Measurements from ENCODE around the gene ZNF621.
"Not testable (repeated sequence)": the region's sequence is repeated elsewhere in the genome, so short reads cannot be mapped to it uniquely, and the experiment has no call there.

Gene ZNF621

DNA sequence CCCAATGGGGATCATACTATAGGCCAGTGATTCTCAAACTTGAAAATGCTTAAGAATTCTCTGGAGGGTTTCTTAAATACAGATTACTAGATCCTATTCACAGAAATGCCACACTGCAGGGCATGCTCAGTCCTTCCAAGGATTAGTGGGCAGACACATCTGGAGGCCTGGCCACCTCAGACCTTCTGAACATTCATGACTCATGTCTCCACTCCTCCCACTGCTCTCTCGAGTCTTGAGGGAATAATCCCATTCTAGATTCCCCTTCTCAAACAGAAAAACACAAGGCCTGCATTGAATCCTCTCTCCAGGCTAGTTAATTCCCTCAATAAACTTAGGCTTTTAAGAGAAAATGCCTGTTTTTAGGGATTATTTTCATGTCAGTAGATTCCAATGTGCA is 22.1 kb downstream of the ZNF621 start:
- DNase-seq: no peak

DNA sequence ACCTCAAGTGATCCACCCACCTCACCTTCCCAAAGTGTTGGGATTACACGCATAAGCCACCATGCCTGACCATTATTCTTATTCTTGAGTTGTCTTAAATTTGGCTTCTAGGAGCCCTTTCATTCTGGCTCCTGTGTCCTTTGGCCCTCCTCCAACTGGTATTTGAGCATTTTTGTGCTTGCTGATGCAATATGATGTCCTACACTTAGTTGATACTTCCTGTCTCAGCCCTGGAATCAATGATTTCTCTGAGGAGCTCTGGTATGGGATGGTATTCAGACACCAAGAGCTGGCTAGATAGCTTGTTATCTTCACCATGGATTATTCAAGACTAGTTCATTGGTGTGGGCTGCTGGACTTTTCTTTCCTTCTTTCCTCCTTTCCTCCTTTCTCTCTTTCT is 25.4 kb downstream of the ZNF621 start:
- DNase-seq: no peak

DNA sequence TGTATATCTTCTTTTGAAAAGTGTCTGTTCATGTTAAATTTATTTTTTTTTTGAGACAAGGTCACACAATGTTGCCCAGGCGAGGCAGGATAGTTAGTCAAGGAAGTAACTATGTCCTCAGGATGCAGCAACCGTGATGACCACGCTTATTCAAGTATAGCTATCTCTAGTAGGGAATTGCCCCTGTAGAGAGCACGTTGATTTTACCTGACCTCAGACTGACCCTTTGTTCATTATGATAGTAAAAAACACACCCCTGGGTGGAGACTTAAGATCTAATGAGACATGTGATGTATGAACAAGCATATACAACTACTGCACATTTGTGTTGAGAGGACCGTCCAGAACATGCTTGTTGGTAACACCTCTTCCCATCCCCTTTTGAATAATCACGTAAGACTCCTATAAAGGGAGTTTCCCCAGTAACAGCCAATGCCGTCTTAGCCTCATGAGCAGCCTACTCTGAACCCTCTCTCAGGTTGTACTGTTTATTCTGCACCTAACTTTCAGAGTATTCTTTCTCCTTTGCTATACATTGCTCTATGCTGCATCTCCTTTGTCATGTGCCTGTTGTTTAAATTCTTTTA is 32.9 kb downstream of the ZNF621 start:
- DNase-seq: no peak

- not testable (repeated sequence) for DNase-seq
Measured at GRCh38 chr3:40562482-40562881, 37.7 kb downstream of the ZNF621 start.

DNA sequence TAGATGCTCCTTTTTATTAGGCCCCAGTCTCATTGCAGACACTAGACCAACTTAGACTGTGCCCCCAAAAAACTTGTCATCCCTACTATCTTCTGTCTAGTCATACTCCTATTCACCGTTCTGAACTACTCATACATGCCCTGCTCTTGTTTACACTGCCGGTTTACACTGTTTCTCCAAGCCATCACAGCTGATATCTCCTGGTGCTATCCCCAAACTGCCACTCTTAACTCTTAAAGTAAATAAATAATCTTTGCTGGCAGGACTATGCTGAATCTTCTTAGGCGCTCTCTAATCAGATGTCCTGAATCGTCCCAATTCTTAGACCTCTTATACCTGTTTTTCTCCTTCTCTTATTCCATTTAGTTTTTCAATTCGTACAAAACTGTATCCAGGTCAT is 40.9 kb downstream of the ZNF621 start:
- DNase-seq: not testable (repeated sequence)

DNA sequence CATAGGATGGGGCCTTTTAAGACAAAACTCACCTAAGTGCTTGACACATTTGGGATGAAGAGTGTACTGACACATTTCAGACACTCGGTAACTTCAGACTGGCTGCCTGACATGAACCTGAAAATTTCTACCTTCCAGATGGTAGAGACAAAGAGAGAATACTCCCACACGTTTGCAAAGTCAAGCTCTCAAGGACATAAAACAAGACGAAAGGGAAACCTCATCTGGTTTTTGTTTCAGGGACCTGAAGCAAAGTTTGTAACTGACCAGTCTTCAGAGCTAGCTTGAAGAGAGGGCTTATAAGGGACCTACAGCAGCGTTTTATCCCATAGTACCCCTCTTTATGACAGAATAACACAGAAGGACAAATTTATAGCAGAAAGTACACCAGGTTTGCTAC is 41.9 kb downstream of the ZNF621 start:
- no peak for DNase-seq

DNA sequence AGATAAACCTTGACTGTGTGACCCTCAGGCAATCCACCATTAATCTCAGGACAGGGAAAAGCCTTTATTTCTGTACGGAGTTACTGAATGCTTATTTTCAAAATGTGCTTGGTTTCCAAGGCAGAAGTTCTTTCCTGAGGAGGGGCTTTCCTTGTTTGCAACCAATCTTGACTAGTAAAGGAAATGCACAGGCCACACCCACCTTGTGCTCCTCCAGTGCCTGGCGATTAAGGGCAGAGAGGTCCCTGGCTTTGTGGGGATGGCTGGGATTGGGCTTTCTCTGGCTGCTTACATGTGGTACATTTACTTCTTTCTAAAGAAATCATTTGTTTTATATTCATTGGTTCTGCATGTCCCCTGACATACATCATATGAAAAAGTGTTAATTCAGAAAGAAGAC is 47.8 kb downstream of the ZNF621 start:
- no peak for DNase-seq

DNA sequence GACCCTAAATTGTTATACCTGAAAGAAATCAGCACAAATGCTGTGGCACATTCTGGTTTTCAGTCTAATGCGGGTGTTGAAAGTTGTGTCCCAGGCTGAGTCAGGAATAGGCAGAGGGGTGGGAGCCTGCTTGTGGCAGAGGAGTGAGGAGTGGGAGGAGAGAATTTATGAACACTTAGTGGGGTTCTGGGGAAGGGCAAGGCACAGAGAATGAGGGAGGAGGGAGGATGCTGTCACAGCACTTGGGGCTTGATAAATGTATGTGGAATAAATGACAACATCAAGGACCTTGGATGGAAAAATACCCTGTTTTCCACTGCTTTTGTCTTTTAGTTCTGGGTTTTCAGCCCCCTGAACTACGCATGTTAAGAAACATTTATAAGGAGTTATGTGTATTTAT is 49.3 kb downstream of the ZNF621 start:
- DNase-seq: no peak

- DNase-seq: no peak
Measured at GRCh38 chr3:40574661-40575060, 49.9 kb downstream of the ZNF621 start.

DNA sequence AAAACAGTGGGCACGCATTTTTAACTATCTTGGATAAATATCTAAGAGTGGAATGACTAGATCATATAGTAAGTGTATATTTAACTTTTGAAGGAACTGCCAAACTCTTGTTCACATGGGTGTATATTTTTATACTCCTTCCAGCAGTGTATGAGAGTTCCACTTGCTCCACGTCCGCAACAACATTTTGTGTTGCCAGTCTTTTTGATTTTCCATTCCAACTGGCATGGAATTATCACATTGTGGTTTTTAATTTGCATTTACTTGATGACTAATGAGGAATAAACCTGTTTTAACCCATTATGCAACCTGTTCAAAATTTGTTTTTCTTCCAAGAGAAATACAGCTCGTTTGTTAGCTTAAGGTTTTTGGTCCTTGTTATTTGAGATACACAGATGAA is 51.6 kb downstream of the ZNF621 start:
- no peak for DNase-seq

DNA sequence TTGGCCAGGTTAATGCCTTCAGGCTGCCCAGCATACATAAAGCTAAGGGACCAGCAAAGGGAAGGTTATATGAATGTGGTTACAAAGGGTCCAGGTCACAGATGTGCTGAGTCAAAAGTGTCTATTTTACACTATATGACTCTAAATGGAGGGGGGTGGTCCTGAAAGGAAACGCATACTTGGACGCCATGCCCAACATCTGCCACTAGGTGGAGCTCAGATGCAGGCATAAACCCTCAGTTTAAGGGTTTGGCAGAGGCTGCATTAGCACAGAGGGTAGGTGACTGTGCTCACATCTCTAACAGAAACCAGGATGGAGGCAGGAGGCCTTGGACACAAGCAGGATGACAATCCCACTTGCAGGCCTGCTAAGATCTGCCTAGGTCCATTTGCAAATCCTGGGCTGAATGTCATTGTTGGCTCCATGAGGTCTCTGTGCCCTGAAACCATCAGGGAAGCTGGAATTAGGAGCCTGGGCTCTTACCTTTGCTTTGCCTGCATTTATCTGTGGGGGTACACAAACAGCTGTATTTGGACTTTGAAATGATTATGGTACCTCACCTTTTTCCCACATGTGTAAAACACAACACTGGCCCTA is 55.8 kb downstream of the ZNF621 start:
- peak; percentile 44 for DNase-seq

- DNase-seq: no peak
Measured at GRCh38 chr3:40581166-40581565, 56.4 kb downstream of the ZNF621 start.

DNA sequence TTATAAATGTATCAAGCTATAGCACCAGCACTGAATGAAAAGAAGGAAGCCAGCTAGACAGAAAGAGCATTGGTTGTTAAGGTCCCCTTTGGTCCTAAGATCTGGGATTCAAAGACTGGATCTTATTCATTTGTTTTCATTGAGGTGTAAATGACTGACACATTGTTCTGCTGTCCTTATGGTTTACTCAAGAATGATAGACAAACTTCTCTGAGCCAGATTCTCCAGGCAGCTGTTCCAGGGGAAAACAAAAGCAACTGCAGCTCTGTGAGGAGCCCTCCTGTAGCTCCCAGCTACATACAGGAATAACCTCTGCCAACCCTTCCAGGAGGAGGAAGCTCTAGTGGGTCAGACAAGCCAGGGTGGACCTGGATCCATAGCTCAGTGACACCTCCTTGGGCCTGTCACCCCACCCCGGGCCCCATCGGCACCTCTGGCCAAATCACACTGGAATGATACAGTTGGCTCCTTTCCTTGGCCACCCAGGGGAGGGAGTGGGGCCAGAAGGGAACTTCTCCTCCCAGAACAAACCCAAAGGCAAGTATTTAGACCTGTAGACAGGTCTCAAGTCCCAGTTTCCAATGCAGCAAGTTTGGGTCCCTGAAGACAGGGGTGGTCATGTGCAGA is 57.8 kb downstream of the ZNF621 start:
- no peak for DNase-seq

DNA sequence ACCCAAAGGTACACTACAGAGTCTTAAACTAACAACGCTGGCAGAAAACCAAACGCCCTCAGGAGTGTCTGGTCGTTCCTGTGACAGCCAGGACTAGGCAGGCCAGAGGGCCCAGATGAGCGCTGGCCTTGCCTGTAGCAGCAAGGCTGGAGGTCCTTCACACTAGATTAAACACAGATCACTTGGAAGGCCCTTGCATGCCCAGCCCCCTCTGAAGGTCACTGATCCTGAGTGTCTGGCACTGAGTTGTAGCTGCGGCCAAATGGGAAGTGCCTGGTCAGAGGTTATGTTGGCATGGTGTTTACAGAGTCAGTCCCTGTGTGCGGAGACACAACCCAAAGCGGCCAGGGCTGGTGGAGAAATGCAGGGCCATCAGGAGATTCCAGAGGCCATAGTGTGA is 58.9 kb downstream of the ZNF621 start:
- DNase-seq: no peak

- DNase-seq: peak; percentile 47
Measured at GRCh38 chr3:40584625-40585189, 59.9 kb downstream of the ZNF621 start.

DNA sequence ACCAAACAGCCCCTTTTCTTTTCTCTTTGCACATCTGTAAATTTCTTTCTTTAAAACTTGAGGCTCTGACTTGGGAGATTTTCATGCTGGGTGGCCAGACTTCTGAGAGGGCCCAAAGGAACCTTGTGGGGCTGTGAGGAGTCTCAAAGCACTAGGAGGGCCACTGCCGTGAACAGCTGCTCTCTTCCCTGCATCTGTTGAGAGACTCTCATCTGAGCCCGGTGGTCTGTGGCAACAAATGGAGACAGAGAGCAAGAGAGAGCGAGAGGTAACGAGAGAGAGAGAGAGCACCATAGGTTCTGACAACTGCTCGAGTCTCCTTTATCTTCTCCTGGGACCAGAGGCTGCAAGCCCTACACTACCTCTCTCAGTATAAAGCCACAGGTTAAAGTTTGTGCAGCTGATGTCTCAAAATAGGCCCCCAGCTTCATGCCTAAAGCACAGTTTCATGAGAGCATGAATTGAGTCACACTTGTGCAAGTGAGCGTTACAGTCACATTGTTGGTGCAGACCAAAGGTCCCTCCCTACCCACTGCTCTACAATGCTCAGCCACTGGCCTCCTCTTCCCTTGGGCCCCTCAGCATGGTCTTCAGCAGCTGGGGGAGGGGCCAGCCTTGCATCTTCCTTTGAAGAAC is 60.7 kb downstream of the ZNF621 start:
- DNase-seq: no peak

GRCh38 chr3:40586901-40587300 is 62.1 kb downstream of the ZNF621 start:
- no peak for DNase-seq

- no peak for DNase-seq
Measured at GRCh38 chr3:40588406-40588805, 63.6 kb downstream of the ZNF621 start.

All from activated T-cell treated with anti-CD3 and anti-CD28 coated beads for 4 hours (primary cell).